HG03575 (cell line): Measurements from ENCODE around the gene UNC13D.
"Not testable (repeated sequence)": the region's sequence is repeated elsewhere in the genome, so short reads cannot be mapped to it uniquely, and the experiment has no call there.

Experiments used
- ATAC-seq: cut with Tn5 transposase; IDR thresholded peaks from one replicate; pipeline ENCODE4 v1.9.1; 2021; ENCODE audit not compliant: unreplicated experiment, insufficient number of reproducible peaks, low FRiP score; ENCODE audit errors: extremely low read depth

UNC13D gene

GRCh38 chr17:75875940-75876189 lies 31.7 kb upstream of the UNC13D start:
- no peak for ATAC-seq

GRCh38 chr17:75875182-75875939 lies 31.2 kb upstream of the UNC13D start:
- ATAC-seq = no peak

- no peak for ATAC-seq
Measured at GRCh38 chr17:75874323-75875181, 30.3 kb upstream of the UNC13D start.

GRCh38 chr17:75873587-75874322 lies 29.6 kb upstream of the UNC13D start:
- ATAC-seq = no peak

GRCh38 chr17:75872434-75873351 lies 28.5 kb upstream of the UNC13D start:
- no peak for ATAC-seq

GRCh38 chr17:75870228-75870627 lies 26.0 kb upstream of the UNC13D start:
- ATAC-seq = not testable (repeated sequence)

GRCh38 chr17:75869282-75870141 lies 25.3 kb upstream of the UNC13D start:
- no peak for ATAC-seq

GRCh38 chr17:75868730-75869281 lies 24.6 kb upstream of the UNC13D start:
- not testable (repeated sequence) for ATAC-seq

- ATAC-seq = not testable (repeated sequence)
Measured at GRCh38 chr17:75865404-75866188, 21.4 kb upstream of the UNC13D start.

GRCh38 chr17:75864887-75865286 lies 20.7 kb upstream of the UNC13D start:
- ATAC-seq = not testable (repeated sequence)

- no peak for ATAC-seq
Measured at GRCh38 chr17:75864448-75864871, 20.3 kb upstream of the UNC13D start.

- ATAC-seq = no peak
Measured at GRCh38 chr17:75861927-75862317, 17.7 kb upstream of the UNC13D start.

- ATAC-seq = not testable (repeated sequence)
Measured at GRCh38 chr17:75859358-75859757, 15.2 kb upstream of the UNC13D start.

GRCh38 chr17:75856062-75856756 lies 12.0 kb upstream of the UNC13D start:
- no peak for ATAC-seq

GRCh38 chr17:75855310-75856061 lies 11.3 kb upstream of the UNC13D start, which contains the start of gene WBP2:
Gene WBP2, minus strand, starts transcription at chr17:75855335. Its CDS starts 38 bp downstream, at chr17:75855297.
- peak; percentile 81 for ATAC-seq
